DND-41 (cell line): ENCODE data around the gene CPT1A.

Source experiments
- ATAC-seq: fragments of 200-7000 bp; cut with Tn5 transposase; 3 replicates; pipeline ENCODE4 v1.9.1; 2021; ENCODE audit warnings: low read depth; ENCODE audit not compliant: insufficient read depth
- DNase-seq: peaks from one replicate; pipeline ENCODE4 v3.0.0-alpha.2; 2020
- H2AFZ ChIP-seq: 2 replicates; pipeline ENCODE4 v1.6.0; 2012; ENCODE audit warnings: low read depth, low read length
- H3K27ac ChIP-seq: 2 replicates; pipeline ENCODE4 v1.5.1; 2012; ENCODE audit warnings: low read length, inconsistent platforms
- H3K27me3 ChIP-seq: fragments of 200-600 bp; sonication (generic); 2 replicates; pipeline ENCODE4 v1.6.0; 2012; ENCODE audit warnings: low read length, mild to moderate bottlenecking, inconsistent platforms; ENCODE audit not compliant: insufficient read depth, poor library complexity
- H3K36me3 ChIP-seq: 2 replicates; pipeline ENCODE4 v1.5.1; 2012; ENCODE audit warnings: low read length, inconsistent platforms; ENCODE audit not compliant: insufficient read depth
- H3K4me1 ChIP-seq: 2 replicates; pipeline ENCODE4 v1.5.1; 2012; ENCODE audit warnings: mild to moderate bottlenecking, low read length; ENCODE audit not compliant: insufficient read depth
- H3K4me2 ChIP-seq: 2 replicates; pipeline ENCODE4 v1.6.0; 2012; ENCODE audit warnings: mild to moderate bottlenecking, moderate library complexity, low read length, inconsistent platforms; ENCODE audit not compliant: insufficient read depth
- H3K4me3 ChIP-seq, 2 experiments: fragments of 200-600 bp in 1 of 2; shearing (Covaris generic) in 1 of 2; 2 replicates each; pipeline ENCODE4 v1.5.1; 2012 to 2016; ENCODE audit warnings: inconsistent platforms in 2 of 2, low read length in 2 of 2, mild to moderate bottlenecking in 2 of 2, low read depth in 1 of 2, moderate library complexity in 1 of 2
- H3K79me2 ChIP-seq: 2 replicates; pipeline ENCODE4 v1.6.0; 2012; ENCODE audit warnings: low read length, inconsistent platforms; ENCODE audit not compliant: insufficient read depth
- H3K9ac ChIP-seq: 2 replicates; pipeline ENCODE4 v1.6.0; 2012; ENCODE audit warnings: low read depth, mild to moderate bottlenecking, inconsistent platforms, low read length, moderate library complexity
- H3K9me3 ChIP-seq: 2 replicates; pipeline ENCODE4 v1.5.1; 2012; ENCODE audit warnings: low read length, moderate library complexity, mild to moderate bottlenecking, inconsistent platforms; ENCODE audit not compliant: insufficient read depth, severe bottlenecking
- H4K20me1 ChIP-seq: 2 replicates; pipeline ENCODE4 v1.6.0; 2012; ENCODE audit warnings: low read length; ENCODE audit not compliant: insufficient read depth
- EZH2 ChIP-seq: IDR thresholded peaks from 3 replicates; pipeline ENCODE4 v1.6.1; 2012; ENCODE audit warnings: borderline replicate concordance, low read depth, mild to moderate bottlenecking, moderate library complexity, low read length, inconsistent platforms; ENCODE audit not compliant: severe bottlenecking
- TF ChIP-seq, protein P1 (sequence below): IDR thresholded peaks from 2 replicates; pipeline ENCODE4 v1.5.1; 2012; ENCODE audit warnings: borderline replicate concordance, low read length, moderate library complexity, mild to moderate bottlenecking; ENCODE audit not compliant: poor library complexity, severe bottlenecking; ENCODE audit errors: extremely low read depth

The CPT1A gene

DNA sequence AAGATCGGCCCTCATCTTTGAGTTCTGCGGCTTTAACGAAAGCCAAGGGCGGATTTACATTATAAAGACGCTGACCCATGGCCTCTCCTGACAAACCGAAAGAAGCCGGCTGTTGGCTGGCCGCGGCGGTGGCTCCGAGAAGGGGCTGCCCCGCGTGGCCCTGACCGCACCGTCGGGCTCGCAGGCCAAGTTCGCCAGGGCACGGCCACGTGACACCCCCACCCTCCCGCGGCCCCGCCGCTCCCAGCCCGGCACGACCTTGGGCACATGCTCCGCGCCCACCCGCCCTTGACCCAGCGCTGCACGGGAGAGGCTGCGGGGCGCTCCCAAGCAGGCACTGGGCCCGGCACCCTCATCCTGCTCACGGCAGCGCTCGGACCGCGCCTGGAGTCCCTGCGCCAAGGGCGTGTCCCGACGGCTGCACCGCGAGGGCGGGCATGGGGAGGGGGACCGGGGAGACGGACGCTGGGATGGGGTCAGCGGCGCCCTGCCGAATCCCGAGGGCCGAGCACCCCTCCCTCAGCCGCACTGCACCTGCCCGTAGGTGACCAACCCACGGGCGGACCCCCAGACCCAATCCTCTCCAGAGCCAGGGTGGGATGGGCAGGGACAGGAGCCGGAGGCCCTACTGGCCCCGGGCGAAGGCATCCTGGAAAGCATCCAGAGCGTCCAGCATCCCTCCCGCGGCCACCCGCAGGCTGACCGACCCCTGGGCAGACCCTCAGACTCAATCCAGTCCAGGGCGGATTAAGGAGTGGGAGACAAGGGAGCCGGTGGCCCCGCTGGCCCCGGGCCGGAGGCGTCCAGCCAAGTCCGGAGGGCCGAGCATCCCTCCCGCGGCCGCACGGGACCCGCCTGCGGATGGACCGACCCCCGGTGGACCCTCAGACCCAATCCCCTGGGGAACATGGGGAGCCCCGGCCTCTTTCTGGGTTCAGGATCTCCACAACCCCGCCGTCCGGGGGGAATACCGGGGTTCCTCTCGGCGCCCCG is 759 bp downstream of the CPT1A start:
- H3K4me2 ChIP-seq, result peak overlapping the region; percentile 69
- peaks cover 14% of the 10 kb centered on the region for H4K20me1 ChIP-seq
- no peaks in the 10 kb centered on the region for H3K9me3 ChIP-seq
- H3K4me1 ChIP-seq, result peaks cover 66% of the 10 kb centered on the region
- peaks cover 15% of the 10 kb centered on the region for H3K36me3 ChIP-seq
- TF ChIP-seq, protein P1, sequence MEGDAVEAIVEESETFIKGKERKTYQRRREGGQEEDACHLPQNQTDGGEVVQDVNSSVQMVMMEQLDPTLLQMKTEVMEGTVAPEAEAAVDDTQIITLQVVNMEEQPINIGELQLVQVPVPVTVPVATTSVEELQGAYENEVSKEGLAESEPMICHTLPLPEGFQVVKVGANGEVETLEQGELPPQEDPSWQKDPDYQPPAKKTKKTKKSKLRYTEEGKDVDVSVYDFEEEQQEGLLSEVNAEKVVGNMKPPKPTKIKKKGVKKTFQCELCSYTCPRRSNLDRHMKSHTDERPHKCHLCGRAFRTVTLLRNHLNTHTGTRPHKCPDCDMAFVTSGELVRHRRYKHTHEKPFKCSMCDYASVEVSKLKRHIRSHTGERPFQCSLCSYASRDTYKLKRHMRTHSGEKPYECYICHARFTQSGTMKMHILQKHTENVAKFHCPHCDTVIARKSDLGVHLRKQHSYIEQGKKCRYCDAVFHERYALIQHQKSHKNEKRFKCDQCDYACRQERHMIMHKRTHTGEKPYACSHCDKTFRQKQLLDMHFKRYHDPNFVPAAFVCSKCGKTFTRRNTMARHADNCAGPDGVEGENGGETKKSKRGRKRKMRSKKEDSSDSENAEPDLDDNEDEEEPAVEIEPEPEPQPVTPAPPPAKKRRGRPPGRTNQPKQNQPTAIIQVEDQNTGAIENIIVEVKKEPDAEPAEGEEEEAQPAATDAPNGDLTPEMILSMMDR, result no peak
- no peak for TF ChIP-seq EZH2
- peak overlapping the region; percentile 58 to 85 for H3K4me3 ChIP-seq
- peak overlapping the region; percentile 73 for H3K27ac ChIP-seq
- H3K9ac ChIP-seq, result peak overlapping the region; percentile 85
- DNase-seq, result peak; percentile 49
- peak overlapping the region; percentile 59 for H2AFZ ChIP-seq
- 0 out of 3 replicates have a peak, but pooled peaks have one; percentile 6 for ATAC-seq
- H3K27me3 ChIP-seq, result no peaks in the 10 kb centered on the region
- peaks cover 47% of the 10 kb centered on the region for H3K79me2 ChIP-seq

DNA sequence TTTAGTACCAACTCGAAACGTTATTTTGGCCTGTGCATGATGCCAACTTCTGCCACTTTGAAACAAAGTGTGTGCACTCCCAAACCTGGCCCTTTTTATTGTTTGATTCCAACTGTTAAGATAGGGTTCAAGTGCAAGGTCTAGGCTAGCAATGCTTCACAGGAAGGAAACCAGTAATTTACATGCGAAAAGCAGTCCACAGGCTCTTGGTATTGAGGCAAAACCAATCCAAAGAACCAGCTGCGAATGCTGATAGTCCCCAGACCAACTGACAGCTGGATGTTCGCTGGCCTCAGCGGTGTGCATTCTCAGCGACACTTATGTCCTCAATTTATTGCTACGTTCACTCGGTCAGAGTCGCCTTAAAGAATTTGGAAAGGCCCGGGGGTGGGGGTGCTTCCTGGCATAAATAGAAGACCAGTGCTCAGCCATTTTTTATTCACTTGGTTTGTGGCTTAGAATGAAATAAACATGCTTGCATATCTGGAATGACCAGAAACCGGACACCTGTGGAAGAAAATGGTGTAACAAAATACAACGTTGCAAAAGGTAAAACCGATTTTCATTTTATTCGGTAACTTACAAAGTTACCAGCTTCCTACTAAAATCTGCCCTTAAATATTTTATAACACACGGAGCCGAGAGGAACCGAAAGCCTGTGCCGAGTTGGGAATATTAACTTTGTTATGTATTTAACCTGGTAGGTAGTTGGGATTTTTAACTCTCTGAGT is 1.6 kb downstream of the CPT1A start:
- DNase-seq (peak; percentile 51), ATAC-seq (peak; percentile 4)
- Histone ChIP-seq H4K20me1 (peaks cover 18% of the 10 kb centered on the region), H3K27ac (peak overlapping the region; percentile 73), H2AFZ (peak overlapping the region; percentile 59), H3K4me2 (peak overlapping the region; percentile 69), H3K27me3 (no peaks in the 10 kb centered on the region), H3K4me1 (peaks cover 66% of the 10 kb centered on the region), H3K9me3 (no peaks in the 10 kb centered on the region), H3K79me2 (peaks cover 56% of the 10 kb centered on the region), H3K36me3 (peaks cover 15% of the 10 kb centered on the region), H3K9ac (peak overlapping the region; percentile 85), H3K4me3 (peak overlapping the region; percentile 58 to 85)
- TF ChIP-seq, protein P1, result no peak
- no peak for TF ChIP-seq EZH2

DNA sequence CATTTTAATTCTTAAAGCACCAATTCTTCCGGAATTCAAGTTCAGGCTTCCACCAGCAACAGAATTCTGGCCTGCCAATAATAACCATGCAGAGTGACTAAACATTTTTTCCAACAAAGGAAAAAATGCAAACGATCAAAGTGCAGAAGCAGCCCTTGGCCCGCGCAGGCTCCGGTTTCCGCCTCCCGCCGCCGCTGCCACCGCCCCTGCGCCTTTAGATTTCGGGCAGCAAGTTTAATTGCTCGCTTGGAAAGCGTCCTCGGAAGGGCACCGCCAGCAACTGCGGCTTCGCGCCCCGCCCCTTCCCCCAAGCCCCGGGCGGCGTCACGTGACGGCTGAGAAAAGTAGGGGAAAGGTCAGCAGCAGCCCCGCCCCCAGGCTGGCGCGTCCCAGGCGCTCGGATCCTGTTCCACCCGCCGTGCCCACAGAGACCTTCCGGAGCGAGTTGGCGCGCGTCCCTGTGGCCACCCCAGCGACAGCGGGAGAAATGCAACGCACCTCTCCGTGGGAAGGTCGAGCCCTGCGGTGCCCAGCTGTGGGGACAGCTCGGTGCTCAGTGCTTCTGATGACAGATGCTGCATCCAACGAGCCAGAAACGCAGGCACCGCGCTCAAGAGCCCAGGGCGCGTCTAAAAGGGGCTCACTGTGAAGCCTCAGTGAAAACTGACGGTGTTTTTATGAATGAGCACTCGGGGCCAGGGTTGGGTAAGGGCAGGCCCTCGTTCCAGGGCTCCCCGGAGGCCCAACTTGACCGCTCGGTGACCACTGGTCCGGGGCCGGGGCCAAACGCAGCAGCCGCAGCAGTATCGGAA is 2.5 kb downstream of the CPT1A start:
- Histone ChIP-seq H2AFZ (peak overlapping the region; percentile 70), H4K20me1 (peaks cover 18% of the 10 kb centered on the region), H3K9ac (peak overlapping the region; percentile 85), H3K36me3 (peaks cover 15% of the 10 kb centered on the region), H3K79me2 (peaks cover 64% of the 10 kb centered on the region), H3K4me1 (peaks cover 63% of the 10 kb centered on the region), H3K27me3 (no peaks in the 10 kb centered on the region), H3K4me2 (peak overlapping the region; percentile 69), H3K9me3 (no peaks in the 10 kb centered on the region), H3K27ac (peak overlapping the region; percentile 85), H3K4me3 (peak overlapping the region; percentile 58 to 85; a peak in 3 of 4 replicates)
- TF ChIP-seq EZH2, result no peak
- TF ChIP-seq, protein P1, result peak; percentile 4
- ATAC-seq (peak; percentile 69), DNase-seq (peak; percentile 98)
